Activated T-cell treated with anti-CD3 and anti-CD28 coated beads, Interleukin-2, amount 50 U/mL, for 72 hours (primary cell): ENCODE data around the gene SLC39A5. TPM values are rescaled to one million over a fixed set of nuclear protein-coding genes. Genes with fewer than 3 reads are reported as not detected.

ENCODE experiments used
- ATAC-seq, 2 donors: fragments of 150-1000 bp; cut with Tn5 transposase; replicated peaks in 1 of 2; 2 replicates each; pipeline ENCODE4 v1.10.0; 2021; ENCODE audit warnings: moderate library complexity in 2 of 2, mild to moderate bottlenecking in 1 of 2
- DNase-seq, 2 donors: peaks; one replicate each; pipeline ENCODE4 v3.0.0; 2021 to 2022; ENCODE audit warnings: mixed read lengths in 1 of 2
- H3K27ac Mint-ChIP-seq: one replicate; pipeline ENCODE4 v1.8.0; 2022; ENCODE audit warnings: mild to moderate bottlenecking, moderate library complexity, mixed read lengths
- H3K27me3 Mint-ChIP-seq: one replicate; pipeline ENCODE4 v1.8.0; 2022; ENCODE audit warnings: low read depth, mixed read lengths
- H3K36me3 Mint-ChIP-seq, 2 donors: one replicate each; pipeline ENCODE4 v1.8.0; 2022; ENCODE audit warnings: mixed read lengths in 2 of 2, mild to moderate bottlenecking in 1 of 2; ENCODE audit not compliant: insufficient read depth in 2 of 2
- H3K4me1 Mint-ChIP-seq: one replicate; pipeline ENCODE4 v1.8.0; 2022; ENCODE audit warnings: low read depth, mixed read lengths
- H3K4me3 Mint-ChIP-seq, 2 donors: one replicate each; pipeline ENCODE4 v1.8.0; 2022; ENCODE audit warnings: mild to moderate bottlenecking in 2 of 2, mixed read lengths in 2 of 2, moderate library complexity in 2 of 2
- H3K9me3 Mint-ChIP-seq, 2 donors: one replicate each; pipeline ENCODE4 v1.8.0; 2022; ENCODE audit warnings: mixed read lengths in 2 of 2
- total RNA-seq, 2 donors: library from RNA; stranded (reverse); gene quantifications; one replicate each; pipeline ENCODE4 v1.2.3, GENCODE V29; 2022

SLC39A5 gene
- total RNA-seq, 2 donors from 2014 or later, result 0.44 to 1.1 TPM

- Mint-ChIP-seq H3K27ac (no peak overlapping the region), H3K4me1 (no peaks in the 10 kb centered on the region), H3K4me3 (no peak overlapping the region), H3K9me3 (no peaks in the 10 kb centered on the region), H3K27me3 (no peaks in the 10 kb centered on the region), H3K36me3 (no peaks in the 10 kb centered on the region)
- DNase-seq (no peak), ATAC-seq (no peak)
Observed at GRCh38 chr12:56198836-56199235, 31.0 kb upstream of the SLC39A5 start.

DNA sequence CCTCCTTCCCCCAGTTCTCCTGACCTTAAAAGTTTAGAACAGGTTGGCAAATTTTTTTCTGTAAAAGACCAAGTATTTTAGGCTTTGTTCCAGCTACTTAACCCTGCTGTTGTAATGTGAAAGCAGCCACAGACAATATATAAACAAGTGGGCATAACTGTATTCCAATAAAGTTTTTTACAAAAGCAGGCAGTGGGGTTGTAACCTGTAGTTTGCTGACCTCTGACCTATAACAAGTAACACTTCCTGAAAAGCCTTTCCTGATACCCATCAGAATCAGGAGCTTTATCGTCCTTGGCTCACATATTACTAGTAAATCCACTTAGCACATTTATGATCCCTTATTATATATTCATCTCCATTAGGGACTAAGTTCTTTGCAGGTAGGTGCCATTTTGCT lies 27.5 kb upstream of the SLC39A5 start:
- Mint-ChIP-seq H3K27me3 (no peaks in the 10 kb centered on the region), H3K4me3 (no peak overlapping the region), H3K9me3 (no peaks in the 10 kb centered on the region), H3K36me3 (peaks cover 7 to 8% of the 10 kb centered on the region in 2 donors), H3K4me1 (no peaks in the 10 kb centered on the region), H3K27ac (peak overlapping the region; percentile 61)
- ATAC-seq (no peak), DNase-seq (no peak)

GRCh38 chr12:56202838-56203237 lies 27.0 kb upstream of the SLC39A5 start:
- ATAC-seq, result no peak
- H3K27ac Mint-ChIP-seq, result no peak overlapping the region

GRCh38 chr12:56204275-56204674 lies 25.6 kb upstream of the SLC39A5 start:
- no peak overlapping the region for H3K4me3 Mint-ChIP-seq
- H3K36me3 Mint-ChIP-seq, result peaks cover 9 to 16% of the 10 kb centered on the region in 2 donors
- H3K9me3 Mint-ChIP-seq, result no peaks in the 10 kb centered on the region
- ATAC-seq (no peak), DNase-seq (no peak)
- H3K27me3 Mint-ChIP-seq, result no peaks in the 10 kb centered on the region
- no peaks in the 10 kb centered on the region for H3K4me1 Mint-ChIP-seq
- H3K27ac Mint-ChIP-seq, result no peak overlapping the region

More at GRCh38 chr12:56202838-56203237, 27.0 kb upstream of the SLC39A5 start:
- no peak for DNase-seq
- no peaks in the 10 kb centered on the region for H3K27me3 Mint-ChIP-seq
- no peak overlapping the region for H3K4me3 Mint-ChIP-seq
- H3K9me3 Mint-ChIP-seq, result no peaks in the 10 kb centered on the region
- H3K36me3 Mint-ChIP-seq, result peaks cover 9 to 12% of the 10 kb centered on the region in 2 donors
- no peaks in the 10 kb centered on the region for H3K4me1 Mint-ChIP-seq

DNA sequence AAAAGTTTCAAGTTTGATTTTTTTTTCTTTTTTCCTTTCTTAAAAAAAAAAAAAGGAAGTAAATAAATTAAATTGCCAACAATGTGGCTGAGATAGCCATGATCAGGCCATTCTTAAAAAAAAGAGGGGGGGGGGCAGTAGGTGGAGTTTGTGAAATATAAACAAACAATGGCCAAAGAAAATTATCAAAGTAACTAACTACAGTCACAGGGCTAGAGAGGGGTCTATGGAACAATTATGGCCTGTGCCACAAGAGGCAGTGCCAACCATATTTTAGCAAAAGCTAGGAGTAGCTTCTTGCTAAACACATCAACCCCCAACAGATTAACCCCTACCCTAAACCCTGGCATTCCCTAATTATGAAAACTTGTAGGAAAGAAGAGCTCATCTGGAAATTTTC lies 24.4 kb upstream of the SLC39A5 start:
- ATAC-seq (no peak), DNase-seq (no peak)
- Mint-ChIP-seq H3K27me3 (no peaks in the 10 kb centered on the region), H3K9me3 (no peaks in the 10 kb centered on the region), H3K36me3 (peaks cover 9 to 20% of the 10 kb centered on the region in 2 donors), H3K4me3 (no peak overlapping the region), H3K4me1 (no peaks in the 10 kb centered on the region), H3K27ac (no peak overlapping the region)

DNA sequence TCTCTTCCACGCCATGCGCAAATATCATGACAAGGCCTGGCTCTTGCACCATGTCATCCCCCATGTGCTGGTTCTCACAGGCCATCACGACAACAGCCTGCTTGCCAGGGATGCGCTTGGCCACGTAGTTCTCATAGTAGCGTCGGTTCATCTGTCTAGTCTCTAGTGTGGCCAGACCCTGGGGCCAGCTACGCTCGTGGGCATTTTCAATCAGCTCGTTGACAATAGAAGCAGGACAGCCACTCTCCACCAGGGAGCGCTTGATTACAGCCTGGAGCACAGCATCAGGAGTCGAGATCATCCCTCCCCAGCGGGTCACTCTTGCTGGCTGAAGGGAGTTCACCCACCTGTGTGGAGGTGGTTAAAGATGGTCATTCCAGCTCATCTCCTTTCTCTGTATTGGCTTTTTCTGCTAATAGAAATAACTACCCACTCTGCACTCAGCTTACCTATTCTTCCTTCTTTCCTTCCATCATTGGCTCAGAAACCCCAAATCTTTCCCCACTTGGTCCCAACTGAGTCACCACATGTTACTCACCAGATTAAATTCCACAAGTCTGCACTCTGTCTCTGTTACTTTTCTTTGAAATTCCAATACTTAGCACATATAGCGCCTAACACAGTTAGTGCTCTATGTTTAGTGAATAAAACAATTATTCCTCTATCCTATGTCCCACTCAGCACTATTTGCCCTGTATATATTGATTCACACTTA lies 23.2 kb upstream of the SLC39A5 start:
- peak; percentile 32 to 42 for DNase-seq
- Mint-ChIP-seq H3K9me3 (no peaks in the 10 kb centered on the region), H3K27me3 (no peaks in the 10 kb centered on the region), H3K36me3 (peaks cover 9 to 24% of the 10 kb centered on the region in 2 donors), H3K27ac (peak overlapping the region; percentile 55), H3K4me1 (no peaks in the 10 kb centered on the region), H3K4me3 (no peak overlapping the region)
- ATAC-seq, result peak; percentile 53 to 64

- no peak overlapping the region for H3K4me3 Mint-ChIP-seq
- DNase-seq (no peak), ATAC-seq (no peak)
- peaks cover 6% of the 10 kb centered on the region for H3K4me1 Mint-ChIP-seq
- H3K36me3 Mint-ChIP-seq, result peaks cover 11 to 24% of the 10 kb centered on the region in 2 donors
- no peaks in the 10 kb centered on the region for H3K27me3 Mint-ChIP-seq
- H3K27ac Mint-ChIP-seq, result no peak overlapping the region
- H3K9me3 Mint-ChIP-seq, result no peaks in the 10 kb centered on the region
Observed at GRCh38 chr12:56208006-56208405, 21.8 kb upstream of the SLC39A5 start.

DNA sequence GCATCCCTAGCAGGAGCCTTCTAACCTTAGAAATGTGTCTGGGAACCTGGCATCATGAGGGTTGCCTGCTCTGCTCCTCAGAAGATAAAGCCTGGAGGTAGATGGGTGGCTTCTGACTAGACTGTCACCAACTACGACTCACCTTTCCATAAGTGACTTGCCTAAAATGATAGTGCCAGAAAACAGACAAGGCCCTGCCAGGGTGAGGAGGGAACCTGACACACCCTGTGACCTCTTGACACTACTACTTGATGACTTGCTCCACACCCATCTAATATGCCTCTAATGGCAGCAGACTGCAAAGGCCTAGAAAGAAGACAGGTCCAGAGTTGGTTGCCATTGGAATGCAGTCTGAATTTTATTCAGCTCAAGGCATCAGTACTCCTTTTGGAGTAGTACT lies 17.5 kb upstream of the SLC39A5 start:
- peaks cover 12% of the 10 kb centered on the region for H3K4me1 Mint-ChIP-seq
- peaks cover 13 to 33% of the 10 kb centered on the region in 2 donors for H3K36me3 Mint-ChIP-seq
- no peaks in the 10 kb centered on the region for H3K27me3 Mint-ChIP-seq
- DNase-seq (no peak), ATAC-seq (peak; percentile 82 to 99)
- no peak overlapping the region for H3K4me3 Mint-ChIP-seq
- no peaks in the 10 kb centered on the region for H3K9me3 Mint-ChIP-seq
- H3K27ac Mint-ChIP-seq, result no peak overlapping the region

DNA sequence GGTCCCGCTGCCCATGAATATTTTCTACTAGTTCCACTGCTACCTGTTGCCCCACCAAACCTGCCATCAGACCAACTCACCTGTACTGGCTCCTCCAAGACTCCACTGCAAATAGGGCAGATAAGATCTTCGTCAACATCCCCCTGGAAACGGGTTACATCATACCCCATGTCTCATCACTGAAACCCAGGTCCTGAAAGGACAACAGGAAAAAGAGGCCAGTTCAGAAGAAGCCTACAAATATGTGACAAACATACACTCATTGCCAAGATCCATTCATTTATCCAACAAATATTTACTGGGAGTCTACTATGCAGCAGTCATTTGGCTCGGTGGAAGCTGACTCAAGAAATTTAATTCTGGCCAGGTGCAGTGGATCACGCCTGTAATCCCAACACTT lies 16.0 kb upstream of the SLC39A5 start:
- Mint-ChIP-seq H3K4me3 (no peak overlapping the region), H3K9me3 (no peaks in the 10 kb centered on the region)

DNA sequence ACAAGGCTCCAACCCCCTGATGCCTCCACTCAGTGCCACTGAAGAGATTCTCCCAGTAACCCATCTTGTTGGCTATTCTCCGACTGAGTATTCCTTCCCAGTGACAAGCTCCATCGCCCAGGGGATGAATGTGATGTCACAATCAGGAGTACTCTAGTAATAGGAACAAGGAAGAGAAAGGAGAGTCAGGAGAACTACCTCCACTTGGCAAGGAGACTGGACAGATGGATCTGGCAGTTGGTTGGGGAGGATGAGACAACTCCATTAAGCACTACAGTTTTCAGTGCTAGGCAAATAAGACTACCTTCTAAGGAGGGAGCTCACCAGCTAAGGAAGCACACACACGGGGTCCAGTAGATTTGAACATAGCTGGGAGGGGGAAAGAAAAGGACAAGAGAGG lies 13.4 kb upstream of the SLC39A5 start:
- DNase-seq (no peak), ATAC-seq (no peak)
- Mint-ChIP-seq H3K4me1 (peaks cover 19% of the 10 kb centered on the region), H3K27me3 (no peaks in the 10 kb centered on the region), H3K36me3 (peaks cover 11 to 20% of the 10 kb centered on the region in 2 donors), H3K4me3 (no peak overlapping the region), H3K9me3 (no peaks in the 10 kb centered on the region), H3K27ac (no peak overlapping the region)

More for the DNA sequence above, 16.0 kb upstream of the SLC39A5 start:
- DNase-seq (no peak), ATAC-seq (no peak)
- H3K36me3 Mint-ChIP-seq, result peaks cover 10 to 27% of the 10 kb centered on the region in 2 donors
- no peak overlapping the region for H3K27ac Mint-ChIP-seq
- peaks cover 12% of the 10 kb centered on the region for H3K4me1 Mint-ChIP-seq
- no peaks in the 10 kb centered on the region for H3K27me3 Mint-ChIP-seq

- Mint-ChIP-seq H3K36me3 (peaks cover 8 to 11% of the 10 kb centered on the region in 2 donors), H3K27ac (no peak overlapping the region), H3K4me1 (peaks cover 39% of the 10 kb centered on the region), H3K4me3 (peak overlapping the region; percentile 22 to 51), H3K9me3 (no peaks in the 10 kb centered on the region), H3K27me3 (no peaks in the 10 kb centered on the region)
- no peak for DNase-seq
- ATAC-seq, result no peak
Observed at GRCh38 chr12:56219840-56220239, 10.0 kb upstream of the SLC39A5 start.

- no peak for DNase-seq
- no peaks in the 10 kb centered on the region for H3K9me3 Mint-ChIP-seq
- H3K4me1 Mint-ChIP-seq, result peaks cover 42% of the 10 kb centered on the region
- H3K4me3 Mint-ChIP-seq, result peak overlapping the region; percentile 99 to 100
- no peak for ATAC-seq
- H3K27me3 Mint-ChIP-seq, result no peaks in the 10 kb centered on the region
- H3K27ac Mint-ChIP-seq, result peak overlapping the region; percentile 93
- peaks cover 5% of the 10 kb centered on the region in 2 donors for H3K36me3 Mint-ChIP-seq
Observed at GRCh38 chr12:56220611-56221231, 9.1 kb upstream of the SLC39A5 start.

DNA sequence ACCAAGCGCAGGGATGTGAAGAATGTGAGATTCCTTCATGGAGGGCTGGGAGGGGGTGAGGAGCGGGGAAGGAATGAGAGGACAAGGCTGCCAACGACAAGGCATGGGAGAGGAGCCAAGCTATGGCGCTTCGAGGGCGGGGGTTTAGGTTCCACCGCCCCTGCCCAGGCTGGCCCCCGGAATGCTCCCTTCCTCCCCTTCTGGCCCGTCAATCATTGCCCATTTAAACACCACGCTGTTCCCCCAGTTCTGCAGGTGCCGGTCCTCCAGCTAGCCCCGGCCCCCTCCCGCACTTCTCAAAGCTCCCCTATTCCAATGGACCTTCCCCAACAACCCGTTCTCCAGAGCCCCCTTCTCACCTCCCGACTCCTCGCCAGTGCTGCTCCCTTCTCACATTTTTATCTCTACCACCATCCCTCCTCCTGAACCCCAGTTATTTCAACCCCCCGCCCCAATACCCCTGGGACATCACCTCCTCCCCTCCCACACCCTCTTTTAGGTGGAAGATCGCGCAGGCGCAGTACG lies 8.6 kb upstream of the SLC39A5 start:
- Mint-ChIP-seq H3K36me3 (peaks cover 5 to 8% of the 10 kb centered on the region in 2 donors), H3K27me3 (no peaks in the 10 kb centered on the region), H3K4me1 (peaks cover 46% of the 10 kb centered on the region), H3K4me3 (peak overlapping the region; percentile 99 to 100), H3K9me3 (no peaks in the 10 kb centered on the region), H3K27ac (peak overlapping the region; percentile 97)
- ATAC-seq (peak; percentile 40 to 45), DNase-seq (peak; percentile 18 to 23)
